ENCODE results near the gene VMA21. TPM values are rescaled to one million over a fixed set of nuclear protein-coding genes. Genes with fewer than 3 reads are reported as not detected.

Gene VMA21
- total and polyA plus RNA-seq, 2 experiments from 2014 or later, result 17.1 to 46.8 TPM

- H3K4me2 ChIP-seq, result no peak overlapping the region
- H3K27me3 ChIP-seq, result no peaks in the 10 kb centered on the region
- no peak overlapping the region for H3K27ac ChIP-seq
- no peaks in the 10 kb centered on the region for H3K4me1 ChIP-seq (ENCODE audit: insufficient read depth)
- 74% methylated on average over 1 of the region's 1 CpG for WGBS (ENCODE audit: low lambda C conversion rate, missing lambda C conversion rate)
- peak; percentile 4 for DNase-seq (ENCODE audit: low spot score)
- no peak overlapping the region for H3K4me3 ChIP-seq
- no peaks in the 10 kb centered on the region for H3K9me3 ChIP-seq (ENCODE audit: low read depth)
- no peaks in the 10 kb centered on the region for H3K36me3 ChIP-seq (replicated peaks; ENCODE audit: insufficient read depth, low read depth)
- H3K9me2 ChIP-seq (replicated peaks; ENCODE audit: insufficient read depth), result no peaks in the 10 kb centered on the region
- H3K79me2 ChIP-seq, result no peaks in the 10 kb centered on the region
- no peak for TF ChIP-seq EZH2 (IDR thresholded peaks at IDR 0.05; ENCODE audit: borderline replicate concordance)
- no peak for TF ChIP-seq EZH2phosphoT487 (IDR thresholded peaks at IDR 0.05; ENCODE audit: low read depth, severe bottlenecking, unreplicated experiment)
- TF ChIP-seq CTCF (IDR thresholded peaks at IDR 0.05; ENCODE audit: poor library complexity), result no peak
- H2AFZ ChIP-seq, result no peak overlapping the region
- H4K20me1 ChIP-seq (ENCODE audit: insufficient read depth, poor library complexity, severe bottlenecking), result no peaks in the 10 kb centered on the region
Observed at GRCh38 chrX:151458824-151459223, 61.8 kb downstream of the VMA21 start.

Other genes starting within 250 kb of the VMA21 start
- gene GPR50, start 220.6 kb upstream of the VMA21 start, total RNA-seq, result not detected in 2 replicates
- gene GPR50, start 220.6 kb upstream of the VMA21 start, polyA plus RNA-seq, result 0.07 and 0.39 TPM in 2 replicates
- gene PASD1, start 166.5 kb downstream of the VMA21 start, total RNA-seq, result 0.24 TPM in 1 of 2 replicates, not detected in the other
- not detected in 2 replicates for gene PASD1, start 166.5 kb downstream of the VMA21 start, polyA plus RNA-seq

All from hepatocyte (in vitro differentiated cells).